GM18867 (cell line): Measurements from ENCODE around the gene PDX1.
"Not testable (repeated sequence)": the region's sequence is repeated elsewhere in the genome, so short reads cannot be mapped to it uniquely, and the experiment has no call there.

ENCODE experiments used
- ATAC-seq: cut with Tn5 transposase; IDR thresholded peaks from one replicate; pipeline ENCODE4 v1.9.1; 2021; ENCODE audit warnings: mild to moderate bottlenecking, moderate library complexity; ENCODE audit not compliant: unreplicated experiment

PDX1 gene

DNA sequence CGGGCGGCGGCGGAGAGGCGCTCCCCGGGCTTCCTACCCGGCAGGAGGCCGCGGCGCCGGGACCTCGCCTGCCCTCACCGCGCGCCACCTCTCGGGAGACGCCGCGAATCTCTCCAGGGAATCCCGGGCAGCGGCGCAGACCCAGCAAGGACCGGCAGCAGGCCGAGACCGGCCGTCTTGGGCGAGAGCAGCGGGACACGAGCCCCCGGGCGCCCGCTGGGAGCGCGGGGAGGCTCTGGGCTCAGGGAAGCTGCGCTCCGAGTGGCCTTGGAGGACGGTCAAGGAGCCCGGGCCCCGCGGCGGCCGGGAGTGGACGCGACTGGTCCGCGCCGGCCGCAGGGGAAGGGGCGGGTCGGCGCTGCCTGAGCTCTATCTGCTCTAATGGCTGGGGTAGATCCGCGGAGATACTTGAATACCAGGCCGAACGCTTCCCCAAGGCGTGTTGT is 34.6 kb downstream of the PDX1 start:
- ATAC-seq, result no peak

DNA sequence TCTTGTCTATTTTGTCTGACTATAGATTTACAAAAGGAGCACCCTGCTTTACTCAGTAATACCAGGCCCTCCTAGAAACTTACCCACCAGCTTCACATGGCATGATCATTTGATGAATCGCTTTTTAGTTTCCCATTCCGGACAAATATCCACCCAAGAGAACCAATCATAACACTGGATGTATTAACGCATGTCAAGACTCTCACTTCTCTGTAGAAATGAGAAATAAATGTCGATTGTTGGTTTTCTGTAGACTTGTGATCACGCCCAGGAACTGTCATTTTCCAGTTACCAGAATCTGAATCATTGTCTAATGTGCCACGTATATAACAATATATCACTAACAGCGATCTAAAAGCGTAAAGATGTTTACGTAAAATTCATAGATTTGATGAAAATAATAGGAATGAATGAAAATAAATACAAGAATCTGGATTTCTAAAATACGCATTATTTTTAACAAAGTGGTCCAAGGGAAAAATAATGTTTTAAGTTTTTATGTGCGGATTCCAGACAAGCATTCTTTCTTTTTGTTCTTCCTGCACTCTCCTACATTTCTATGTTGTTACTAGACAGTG is 35.3 kb downstream of the PDX1 start:
- ATAC-seq, result no peak

DNA sequence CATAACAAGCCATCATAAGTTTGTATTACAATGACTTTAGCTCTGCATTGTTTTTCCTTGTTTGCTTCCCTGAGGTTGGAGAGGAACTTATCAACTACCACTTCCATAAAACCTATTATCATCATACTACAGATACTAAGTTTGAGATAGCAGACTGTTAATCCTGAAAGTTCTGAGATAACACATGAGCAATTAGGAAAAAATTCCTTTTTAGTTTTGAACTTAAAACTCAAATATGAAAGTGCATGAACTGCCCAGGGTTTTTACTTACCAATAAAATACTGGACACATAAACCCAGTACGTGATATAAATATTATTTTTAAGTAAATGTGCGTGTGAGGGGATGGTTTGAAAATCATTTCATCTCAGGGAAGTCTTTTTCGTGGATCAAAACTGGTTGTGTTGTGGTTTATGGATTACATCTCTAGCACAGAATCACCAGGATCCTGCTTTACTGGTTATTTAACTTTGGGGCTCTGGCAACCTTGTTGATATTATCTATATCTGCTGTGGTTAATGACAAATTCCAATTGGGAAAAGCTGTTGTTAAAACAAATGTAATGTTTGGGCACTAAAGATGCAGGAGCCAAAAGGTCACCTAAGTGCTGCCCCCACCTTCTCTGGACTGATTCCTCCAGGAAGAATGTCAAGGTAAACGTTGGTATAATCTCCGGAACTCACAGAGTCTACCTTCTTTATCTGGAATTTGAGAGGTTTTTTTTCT is 36.9 kb downstream of the PDX1 start:
- no peak for ATAC-seq

DNA sequence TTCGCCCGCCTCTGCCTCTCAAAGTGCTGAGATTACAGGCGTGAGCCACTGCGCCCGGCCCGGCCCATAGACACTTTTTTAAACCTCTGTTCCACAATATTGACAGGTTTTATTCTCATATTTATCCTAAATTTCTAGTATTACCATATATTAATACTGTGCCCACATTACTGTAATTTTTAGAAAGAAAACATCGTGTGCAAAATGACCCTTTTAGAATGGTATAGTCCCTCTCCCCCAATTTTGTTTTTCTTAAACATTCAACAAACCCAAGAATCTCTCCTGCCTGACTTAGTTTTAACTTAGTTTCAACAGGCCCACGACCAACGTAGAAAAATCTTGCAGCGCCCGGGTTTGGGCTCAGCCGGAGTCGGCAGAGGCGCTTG is 40.2 kb downstream of the PDX1 start:
- no peak for ATAC-seq

DNA sequence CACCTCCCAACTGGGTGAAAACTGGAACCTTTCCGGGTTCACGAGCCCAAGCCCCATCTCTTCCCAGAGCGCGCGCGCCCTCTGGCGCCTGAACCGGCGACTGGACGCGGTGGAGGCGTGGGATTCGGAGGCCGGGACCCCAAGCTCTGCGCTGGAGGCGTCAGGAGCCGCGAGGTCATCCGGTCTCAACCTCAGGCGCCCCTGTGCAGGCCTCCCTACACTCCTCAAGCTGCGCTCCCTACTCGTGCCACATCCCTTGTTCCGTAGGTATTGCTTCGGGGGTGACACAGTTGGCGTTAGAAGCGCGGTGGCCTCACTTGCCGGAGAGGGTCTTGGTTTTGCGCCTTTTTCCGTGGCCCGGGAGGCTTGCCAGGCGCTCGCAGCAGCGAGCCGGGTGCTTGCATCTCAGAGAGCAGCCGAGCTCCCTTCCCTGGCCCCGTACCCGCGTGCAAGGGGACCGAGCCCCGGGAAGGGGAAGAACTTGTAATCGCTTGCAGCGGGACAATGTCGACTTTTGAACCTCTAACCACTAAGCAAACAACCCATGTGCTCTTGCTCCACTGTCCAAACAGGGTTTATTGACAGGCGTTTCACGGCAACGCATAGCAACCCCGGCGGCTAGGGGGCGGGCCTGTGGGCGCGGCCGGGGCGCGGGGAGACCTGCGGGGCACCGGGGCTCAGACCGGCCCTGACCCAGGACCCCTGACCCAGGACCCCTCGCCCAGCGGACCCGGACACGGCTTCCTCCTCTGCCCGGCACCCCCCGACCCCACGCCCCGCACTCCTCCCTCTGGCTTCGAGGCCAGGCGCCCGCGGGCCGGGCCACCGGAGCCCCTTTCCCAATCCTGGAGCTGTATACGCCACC is 40.8 kb downstream of the PDX1 start:
- no peak for ATAC-seq

DNA sequence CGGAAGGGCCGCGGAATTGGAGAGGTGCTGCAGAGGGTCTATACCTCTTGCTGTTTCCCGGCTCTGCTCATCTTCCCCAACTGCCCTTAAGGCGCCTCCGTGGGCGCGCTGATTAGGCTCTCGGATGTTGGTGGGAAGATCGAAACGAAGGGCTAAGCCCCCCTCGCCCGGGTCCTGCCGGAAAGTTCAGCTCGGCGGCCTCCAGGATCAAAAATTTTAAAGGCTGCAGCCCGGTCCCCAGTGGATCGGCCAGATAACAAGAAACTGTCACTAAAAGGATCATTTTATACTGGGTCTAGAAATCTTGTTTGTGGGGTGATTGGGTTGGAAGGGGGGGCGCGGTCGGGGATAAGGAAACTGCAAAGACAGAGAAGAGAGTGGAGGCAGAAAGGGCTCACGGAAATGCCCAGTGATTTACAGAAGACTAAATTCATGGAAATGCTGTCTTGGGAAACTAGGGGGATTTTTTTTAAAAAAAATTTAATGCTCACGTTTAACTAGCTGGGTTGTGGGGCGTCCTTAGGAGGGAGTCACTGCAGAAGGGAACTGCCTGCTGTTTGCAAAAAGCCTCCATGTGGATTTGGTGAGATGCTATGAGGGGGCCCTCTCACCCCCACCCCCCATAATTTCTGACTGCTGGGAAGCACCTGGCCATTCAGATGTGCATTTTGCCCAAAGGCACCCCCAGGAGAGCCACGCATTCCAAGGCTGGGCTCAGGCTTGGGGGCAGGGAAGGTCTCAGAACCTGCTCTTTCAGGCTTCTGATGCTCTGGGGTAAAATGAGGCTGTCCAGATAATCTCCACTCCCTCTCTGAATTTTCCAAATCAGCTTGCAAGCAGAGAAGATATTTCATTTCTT is 41.7 kb downstream of the PDX1 start:
- ATAC-seq, result no peak

DNA sequence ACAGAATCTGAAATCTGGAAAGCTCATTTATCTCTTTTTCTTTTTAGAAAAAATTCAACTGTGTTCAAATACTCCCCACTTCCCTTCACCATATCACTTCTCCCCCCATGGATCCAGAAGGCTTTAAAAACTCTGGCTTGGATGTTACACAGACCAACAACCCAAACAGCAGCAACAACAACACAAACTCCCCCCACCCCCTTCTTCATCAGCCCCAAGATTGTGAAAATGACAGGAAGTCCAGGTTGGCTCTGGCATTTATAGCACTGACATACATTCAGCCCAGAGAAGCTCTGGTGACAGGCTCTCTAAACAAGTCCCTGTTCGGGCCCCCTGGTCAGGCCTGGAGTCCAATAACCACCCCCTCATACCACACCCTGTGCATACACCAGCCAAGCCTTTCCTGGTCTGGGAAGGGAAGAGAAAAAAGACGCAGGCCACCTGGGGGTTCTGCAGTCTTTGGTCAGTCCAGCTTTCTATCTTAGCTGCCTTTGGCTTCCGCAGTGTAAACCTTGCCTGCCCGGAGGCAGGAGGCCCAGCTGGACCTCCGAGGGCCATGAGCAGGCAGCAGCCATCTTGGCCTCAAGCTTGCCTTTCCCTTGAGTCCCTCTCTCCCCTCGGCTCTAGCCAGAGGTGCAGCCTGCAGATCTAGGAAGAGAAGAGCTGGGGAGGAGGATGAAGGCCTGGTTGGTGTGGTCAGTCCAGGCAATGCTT is 42.5 kb downstream of the PDX1 start:
- no peak for ATAC-seq

DNA sequence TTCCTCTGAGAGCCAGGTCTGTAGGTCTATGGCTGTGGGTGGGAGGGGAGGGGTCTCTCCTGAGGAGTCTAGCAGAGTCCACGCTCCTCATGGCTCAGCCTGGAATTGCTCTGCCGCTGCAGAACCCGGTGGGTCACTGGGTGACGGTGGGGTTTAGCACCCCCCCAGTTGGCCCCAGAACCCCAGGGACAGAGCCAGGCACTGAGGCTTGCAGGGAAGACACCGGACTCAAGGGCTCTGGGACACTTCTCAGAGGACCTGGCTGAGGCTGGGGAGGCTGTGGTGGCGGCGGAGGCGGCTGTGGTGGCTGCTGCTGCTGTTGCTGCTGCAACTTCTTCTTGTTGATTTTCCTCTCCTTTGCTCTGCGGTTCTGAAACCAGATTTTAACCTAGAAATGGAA is 43.2 kb downstream of the PDX1 start:
- no peak for ATAC-seq

DNA sequence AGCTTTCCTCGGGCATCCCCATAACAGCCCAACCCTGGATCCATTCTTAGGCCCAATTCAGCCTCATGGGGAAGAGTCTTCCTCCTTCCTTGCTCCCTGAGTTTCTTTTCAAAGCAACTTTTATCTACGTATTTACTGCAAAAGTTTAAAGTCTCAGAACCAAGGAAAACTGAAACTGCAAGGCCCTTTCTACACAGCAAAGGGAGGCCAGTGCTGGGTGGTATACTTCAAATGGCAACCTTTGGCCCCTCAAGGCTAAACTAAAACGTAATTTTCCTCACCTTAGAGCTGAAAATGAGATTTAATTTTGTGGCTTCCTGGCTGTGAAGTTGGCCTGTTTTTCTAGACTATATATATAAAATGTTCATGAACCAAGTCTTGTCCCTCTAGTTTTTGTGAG is 43.7 kb downstream of the PDX1 start:
- no peak for ATAC-seq

DNA sequence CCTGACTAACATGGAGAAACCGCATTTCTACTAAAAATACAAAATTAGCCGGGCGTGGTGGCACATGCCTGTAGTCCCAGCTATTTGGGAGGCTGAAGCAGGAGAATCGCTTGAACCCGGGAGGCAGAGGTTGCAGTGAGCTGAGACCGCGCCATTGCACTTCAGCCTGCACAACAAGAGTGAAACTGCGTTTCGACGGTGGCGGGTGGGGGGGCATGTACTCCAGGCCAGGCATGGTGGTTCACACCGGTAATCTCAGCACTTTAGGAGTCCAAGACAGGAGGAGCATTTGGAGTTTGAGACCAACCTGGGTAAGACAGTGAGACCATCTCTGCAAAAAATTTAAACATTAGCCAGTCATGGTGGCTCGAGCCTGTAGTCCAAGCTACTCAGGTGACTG is 44.4 kb downstream of the PDX1 start:
- ATAC-seq, result not testable (repeated sequence)

DNA sequence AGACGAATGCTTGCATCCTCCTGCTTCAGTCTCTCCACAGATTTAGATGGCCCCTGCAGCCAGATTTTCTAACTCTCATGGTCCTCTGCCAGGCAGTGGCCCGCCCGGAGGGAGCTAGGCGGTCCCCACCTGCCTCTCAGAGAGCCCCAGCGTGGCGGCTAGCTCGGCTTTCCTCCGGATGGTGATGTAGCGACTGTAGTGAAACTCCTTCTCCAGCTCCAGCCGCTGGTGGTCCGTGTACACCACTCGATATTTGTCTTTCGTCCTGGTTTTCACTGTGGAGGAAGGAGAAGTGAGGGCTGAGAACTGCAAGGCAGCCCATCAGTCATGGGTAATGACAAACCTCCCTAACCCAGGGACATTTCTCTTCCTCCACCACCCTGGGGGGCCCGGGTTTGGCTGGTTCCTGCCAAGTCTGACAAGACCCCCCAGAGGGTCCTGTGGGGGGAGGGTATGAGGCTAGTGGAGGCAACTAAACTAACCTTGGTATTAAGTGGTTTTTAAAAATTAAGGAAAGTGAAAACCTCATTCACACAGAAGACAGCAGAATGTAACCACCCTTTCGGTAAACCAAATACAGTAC is 45.0 kb downstream of the PDX1 start:
- ATAC-seq, result no peak

DNA sequence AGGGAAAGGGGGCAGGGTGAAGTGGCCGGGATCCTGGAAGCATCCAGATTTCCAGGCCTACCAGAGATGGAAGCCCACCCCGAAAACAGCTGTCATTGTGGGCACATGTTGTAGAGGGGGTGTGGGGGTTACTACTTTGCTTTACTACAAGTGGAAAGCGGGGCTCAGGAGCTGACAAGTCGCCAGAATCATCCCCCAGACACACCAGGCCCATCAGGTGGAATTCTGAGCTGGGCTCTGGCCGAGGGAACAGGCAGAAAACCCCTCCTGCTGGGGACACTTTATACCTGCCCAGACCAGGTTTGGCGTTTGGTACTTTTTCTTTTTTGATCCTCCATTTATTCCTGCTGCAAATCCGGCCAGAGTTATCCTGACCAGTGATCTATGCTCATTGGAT is 45.5 kb downstream of the PDX1 start:
- no peak for ATAC-seq

DNA sequence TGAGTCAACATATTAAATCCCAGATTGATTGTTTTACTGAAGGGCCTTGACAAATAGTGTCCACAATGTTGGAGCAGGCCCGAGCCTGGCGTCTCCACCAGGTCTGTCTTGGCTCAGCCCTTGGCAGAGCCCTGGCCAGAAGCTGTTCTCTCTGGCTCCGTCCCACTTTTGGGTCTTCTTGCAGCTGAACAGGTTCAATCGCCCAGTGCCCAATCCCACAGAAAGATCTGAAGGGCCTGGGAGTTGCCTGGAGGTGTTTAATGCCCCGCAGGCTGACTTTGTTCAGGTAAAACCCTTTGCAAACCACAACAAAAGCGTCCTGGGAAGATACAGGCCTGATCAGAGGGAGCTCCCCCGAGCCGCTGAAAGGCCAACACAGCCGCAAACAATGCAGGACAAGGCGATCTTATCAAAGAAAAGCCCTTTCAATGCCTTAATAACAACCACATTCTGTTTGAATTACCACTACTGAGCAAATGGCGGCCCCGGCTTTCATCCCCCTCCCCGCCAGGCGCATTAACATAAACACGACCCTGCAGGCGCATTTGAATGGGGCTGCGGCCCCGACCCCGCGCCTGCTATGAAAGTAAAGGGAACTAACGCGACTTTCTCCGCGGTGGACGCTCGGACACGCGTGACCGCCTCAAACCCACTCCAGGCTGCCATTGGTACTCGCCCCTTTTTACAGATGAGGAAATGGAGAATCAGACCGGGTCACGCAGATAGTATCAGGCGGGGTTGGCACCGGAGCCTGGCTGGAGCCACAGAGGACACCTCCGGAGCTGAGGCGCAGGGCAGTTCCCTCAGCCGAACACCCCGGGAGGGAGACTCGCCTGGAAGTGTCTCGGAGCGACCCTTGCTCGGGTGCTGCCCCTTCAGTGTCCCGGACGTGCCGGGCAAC is 46.2 kb downstream of the PDX1 start:
- no peak for ATAC-seq

DNA sequence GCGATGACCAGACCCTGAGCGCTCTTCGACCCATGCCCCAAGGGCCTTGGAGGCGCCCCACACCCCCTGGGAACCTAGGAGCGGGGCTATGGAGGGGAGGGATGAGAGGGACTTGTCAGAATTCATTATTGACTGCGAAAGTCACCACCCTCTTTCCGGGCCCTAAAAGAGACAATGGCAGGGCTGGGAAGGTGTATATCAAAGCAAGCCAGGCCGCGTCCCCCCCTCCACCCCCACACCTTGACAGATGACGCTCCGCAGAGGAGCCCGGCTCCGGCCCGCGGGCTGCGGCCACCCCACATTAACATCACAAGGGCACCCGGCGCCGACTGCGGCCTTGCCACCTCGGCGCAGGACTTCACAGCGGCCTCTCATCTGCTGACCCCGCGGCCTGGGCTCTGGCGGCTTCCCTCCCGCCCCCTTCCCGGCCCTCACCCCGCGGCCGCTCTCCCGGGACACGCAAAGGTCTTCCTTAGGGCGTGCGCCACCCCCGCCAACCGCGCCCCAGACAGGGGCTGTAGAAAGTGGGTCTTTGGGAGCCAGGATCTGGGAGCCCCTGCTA is 46.9 kb downstream of the PDX1 start:
- ATAC-seq, result no peak

DNA sequence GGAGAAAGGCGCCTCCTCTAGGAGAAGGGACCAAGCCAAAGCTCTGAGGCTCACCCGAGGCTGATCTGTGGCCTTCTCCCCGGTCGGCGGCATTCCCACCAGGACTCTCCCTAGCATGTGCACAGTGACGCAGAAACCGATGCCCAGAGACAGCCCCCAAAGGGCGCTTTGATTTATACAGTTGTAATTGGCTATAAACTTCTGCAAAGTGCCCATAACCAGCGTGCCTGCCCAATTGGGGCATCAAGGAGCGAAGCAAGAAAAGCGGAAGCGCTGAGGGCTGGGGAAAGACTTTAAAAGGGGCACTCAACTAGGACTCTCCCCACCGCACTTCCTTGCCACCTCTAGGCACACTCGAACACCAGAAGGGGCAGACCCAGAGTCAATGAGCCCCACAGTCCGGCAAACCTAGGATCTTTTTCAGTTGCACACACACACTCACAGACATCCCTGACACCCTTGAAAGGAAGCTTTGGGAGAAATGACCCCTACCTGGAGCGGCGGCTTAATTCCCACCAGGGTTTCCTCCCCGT is 47.5 kb downstream of the PDX1 start:
- no peak for ATAC-seq

DNA sequence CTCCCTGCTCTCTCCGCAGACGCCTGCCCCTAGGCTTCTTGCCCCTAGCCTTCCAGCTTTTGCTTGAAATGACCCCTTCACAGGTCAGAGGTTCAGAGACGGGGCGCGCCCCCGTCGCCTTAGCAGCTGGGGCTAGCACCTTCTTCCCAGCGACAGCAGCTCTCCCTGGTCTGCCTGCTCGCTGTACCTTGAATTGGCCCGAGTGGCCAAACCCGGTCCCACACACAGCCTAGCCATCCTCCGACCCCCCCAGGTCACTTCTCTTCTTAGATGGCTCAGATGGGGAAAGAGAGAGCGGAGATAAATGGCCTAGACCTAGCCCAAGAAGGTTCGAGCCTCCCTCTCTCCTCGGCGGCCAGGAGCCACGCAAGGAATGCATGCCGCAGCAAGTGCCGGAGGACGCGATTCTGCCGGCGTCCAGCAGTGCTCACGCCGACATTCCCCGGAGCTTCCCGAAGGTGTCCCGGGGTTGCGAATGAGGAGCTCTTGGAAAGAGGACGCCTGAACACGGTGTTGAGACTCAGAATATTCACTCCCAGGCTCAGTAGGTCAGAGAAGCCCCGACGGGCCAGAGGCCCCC is 48.0 kb downstream of the PDX1 start:
- ATAC-seq, result no peak

DNA sequence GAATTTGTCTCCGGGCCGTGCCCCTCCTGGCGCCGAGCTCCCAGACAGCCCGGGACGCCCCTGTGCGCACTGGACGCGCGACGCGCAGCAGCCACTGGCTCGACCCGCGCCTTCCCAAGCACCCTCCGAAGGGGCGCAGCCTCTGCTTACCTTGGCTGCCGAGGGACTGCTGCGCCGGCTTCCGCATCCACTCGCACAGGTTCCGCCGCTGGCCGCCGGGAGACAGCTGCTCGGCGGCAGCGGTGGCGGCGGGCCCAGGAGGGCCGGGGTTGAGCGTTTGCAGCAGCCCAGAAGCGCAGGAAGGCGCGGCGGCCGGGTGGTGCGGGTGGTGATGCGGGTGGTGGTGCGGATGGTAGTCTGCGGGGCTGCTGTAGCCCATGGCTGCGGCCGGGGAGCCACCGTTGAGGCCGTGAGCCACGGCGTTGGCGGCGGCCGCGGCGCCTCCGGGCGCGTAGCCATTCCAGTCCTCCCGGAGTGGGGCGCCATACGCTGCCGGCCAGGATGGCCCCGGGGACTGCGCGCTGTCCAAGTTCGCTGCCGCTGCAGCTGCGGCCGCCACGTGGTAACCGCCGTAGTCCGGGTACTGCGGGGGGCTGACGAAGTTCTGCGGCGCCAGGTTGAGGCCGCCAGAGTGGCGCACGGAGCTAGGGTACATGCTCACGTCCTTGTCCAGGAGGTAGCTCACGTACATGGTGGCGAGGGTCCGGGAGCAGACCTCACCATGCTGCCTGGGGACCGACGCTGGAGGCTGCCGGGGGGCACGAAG is 48.7 kb downstream of the PDX1 start:
- ATAC-seq, result no peak
